ENCODE data around the gene ENGASE.

GRCh38 chr17:79039171-79039570, 35.5 kb upstream of the ENGASE start:
- TF ChIP-seq POLR2AphosphoS5 (IDR thresholded peaks at IDR 0.05; ENCODE audit: low read depth, low read length): no peak
- TF ChIP-seq SIN3A (IDR thresholded peaks at IDR 0.05; ENCODE audit: borderline replicate concordance, insufficient read depth, low read length): no peak
